Loucy (cell line): ENCODE data around the gene C14orf180.

Experiments
- H2AFZ ChIP-seq: fragments of 200-600 bp; sonication (generic); 2 replicates; pipeline ENCODE4 v1.6.0; 2016; ENCODE audit warnings: antibody characterized with exemption, mild to moderate bottlenecking, low read length, moderate library complexity
- H3F3A ChIP-seq: fragments of 200-600 bp; 2 replicates; pipeline ENCODE4 v1.6.0; 2016; ENCODE audit warnings: antibody characterized with exemption, low read depth, mild to moderate bottlenecking
- H3K27me3 ChIP-seq: fragments of 200-600 bp; sonication (generic); 2 replicates; pipeline ENCODE4 v1.6.1; 2014; ENCODE audit warnings: low read length, mild to moderate bottlenecking; ENCODE audit not compliant: insufficient read depth, poor library complexity, severe bottlenecking
- H3K36me3 ChIP-seq: fragments of 200-600 bp; sonication (generic); 2 replicates; pipeline ENCODE4 v1.6.1; 2016; ENCODE audit warnings: low read length; ENCODE audit not compliant: insufficient read depth
- H3K4me1 ChIP-seq: fragments of 200-600 bp; sonication (generic); 2 replicates; pipeline ENCODE4 v1.5.1; 2014; ENCODE audit warnings: low read length, mild to moderate bottlenecking; ENCODE audit not compliant: insufficient read depth, poor library complexity, severe bottlenecking
- H3K4me2 ChIP-seq: fragments of 200-600 bp; sonication (generic); 2 replicates; pipeline ENCODE4 v1.6.0; 2014; ENCODE audit warnings: antibody characterized with exemption, low read length, low read depth, mild to moderate bottlenecking; ENCODE audit not compliant: poor library complexity, severe bottlenecking
- H3K4me3 ChIP-seq: fragments of 200-600 bp; sonication (generic); 2 replicates; pipeline ENCODE4 v1.5.1; 2014; ENCODE audit warnings: low read length, mild to moderate bottlenecking, mixed read lengths; ENCODE audit not compliant: poor library complexity, severe bottlenecking
- H3K79me2 ChIP-seq: fragments of 200-600 bp; sonication (generic); 2 replicates; pipeline ENCODE4 v1.6.1; 2014; ENCODE audit warnings: low read length; ENCODE audit not compliant: insufficient read depth
- H3K9ac ChIP-seq: fragments of 200-600 bp; sonication (generic); 2 replicates; pipeline ENCODE4 v1.6.0; 2014; ENCODE audit warnings: mild to moderate bottlenecking, low read depth, low read length, moderate library complexity; ENCODE audit not compliant: poor library complexity, severe bottlenecking
- H3K9me2 ChIP-seq: fragments of 200-600 bp; sonication (generic); replicated peaks from 2 replicates; pipeline ENCODE4 v1.6.1; 2016; ENCODE audit warnings: low read depth, low read length, mixed read lengths
- H3K9me3 ChIP-seq: fragments of 200-600 bp; sonication (generic); 2 replicates; pipeline ENCODE4 v1.6.1; 2014; ENCODE audit warnings: mild to moderate bottlenecking, antibody characterized with exemption, low read length, low read depth; ENCODE audit not compliant: insufficient read depth
- H4K20me1 ChIP-seq: fragments of 200-600 bp; sonication (generic); 2 replicates; pipeline ENCODE4 v1.6.0; 2014; ENCODE audit warnings: antibody characterized with exemption, low read length, mild to moderate bottlenecking; ENCODE audit not compliant: insufficient read depth, poor library complexity, severe bottlenecking
- EZH2phosphoT487 ChIP-seq: fragments of 200-600 bp; IDR thresholded peaks from 2 replicates; pipeline ENCODE4 v1.6.1; 2018; ENCODE audit warnings: antibody characterized with exemption, mild to moderate bottlenecking, moderate library complexity, borderline replicate concordance
- TF ChIP-seq, protein P1 (sequence below): fragments of 200-600 bp; sonication (generic); conservative IDR thresholded peaks from 2 replicates; pipeline ENCODE4 v1.5.1; 2014; ENCODE audit warnings: mild to moderate bottlenecking, antibody characterized with exemption, low read length

C14orf180 gene

DNA sequence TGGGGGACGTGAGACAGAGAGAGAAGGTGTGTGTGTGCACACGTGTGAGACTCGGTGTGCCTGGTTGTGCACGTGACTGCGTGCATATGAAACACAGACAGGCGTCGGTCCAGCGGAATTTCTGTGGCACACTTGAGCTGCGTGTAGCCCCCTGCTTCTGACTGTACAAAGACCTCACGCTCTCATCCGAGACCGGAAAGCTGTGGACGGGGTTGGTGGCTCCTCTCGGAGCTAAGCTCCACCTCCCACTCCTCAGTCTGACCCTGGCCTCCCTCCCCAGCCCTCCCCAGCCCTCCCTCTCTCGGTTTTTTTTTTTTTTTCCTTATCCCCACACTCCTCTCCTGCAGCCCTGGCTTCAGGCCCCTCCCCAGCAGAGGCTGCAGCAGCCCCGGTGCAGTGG is 8.3 kb upstream of the C14orf180 start:
- H3K79me2 ChIP-seq = no peaks in the 10 kb centered on the region
- H4K20me1 ChIP-seq = no peaks in the 10 kb centered on the region
- H3F3A ChIP-seq = no peaks in the 10 kb centered on the region
- no peak for TF ChIP-seq EZH2phosphoT487
- TF ChIP-seq, protein P1, sequence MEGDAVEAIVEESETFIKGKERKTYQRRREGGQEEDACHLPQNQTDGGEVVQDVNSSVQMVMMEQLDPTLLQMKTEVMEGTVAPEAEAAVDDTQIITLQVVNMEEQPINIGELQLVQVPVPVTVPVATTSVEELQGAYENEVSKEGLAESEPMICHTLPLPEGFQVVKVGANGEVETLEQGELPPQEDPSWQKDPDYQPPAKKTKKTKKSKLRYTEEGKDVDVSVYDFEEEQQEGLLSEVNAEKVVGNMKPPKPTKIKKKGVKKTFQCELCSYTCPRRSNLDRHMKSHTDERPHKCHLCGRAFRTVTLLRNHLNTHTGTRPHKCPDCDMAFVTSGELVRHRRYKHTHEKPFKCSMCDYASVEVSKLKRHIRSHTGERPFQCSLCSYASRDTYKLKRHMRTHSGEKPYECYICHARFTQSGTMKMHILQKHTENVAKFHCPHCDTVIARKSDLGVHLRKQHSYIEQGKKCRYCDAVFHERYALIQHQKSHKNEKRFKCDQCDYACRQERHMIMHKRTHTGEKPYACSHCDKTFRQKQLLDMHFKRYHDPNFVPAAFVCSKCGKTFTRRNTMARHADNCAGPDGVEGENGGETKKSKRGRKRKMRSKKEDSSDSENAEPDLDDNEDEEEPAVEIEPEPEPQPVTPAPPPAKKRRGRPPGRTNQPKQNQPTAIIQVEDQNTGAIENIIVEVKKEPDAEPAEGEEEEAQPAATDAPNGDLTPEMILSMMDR = no peak
- no peak overlapping the region for H2AFZ ChIP-seq
- no peak overlapping the region for H3K4me2 ChIP-seq
- no peaks in the 10 kb centered on the region for H3K4me1 ChIP-seq
- no peaks in the 10 kb centered on the region for H3K9me2 ChIP-seq
- no peaks in the 10 kb centered on the region for H3K9me3 ChIP-seq
- no peaks in the 10 kb centered on the region for H3K27me3 ChIP-seq
- no peaks in the 10 kb centered on the region for H3K36me3 ChIP-seq
- no peak overlapping the region for H3K4me3 ChIP-seq
- H3K9ac ChIP-seq = no peak overlapping the region

DNA sequence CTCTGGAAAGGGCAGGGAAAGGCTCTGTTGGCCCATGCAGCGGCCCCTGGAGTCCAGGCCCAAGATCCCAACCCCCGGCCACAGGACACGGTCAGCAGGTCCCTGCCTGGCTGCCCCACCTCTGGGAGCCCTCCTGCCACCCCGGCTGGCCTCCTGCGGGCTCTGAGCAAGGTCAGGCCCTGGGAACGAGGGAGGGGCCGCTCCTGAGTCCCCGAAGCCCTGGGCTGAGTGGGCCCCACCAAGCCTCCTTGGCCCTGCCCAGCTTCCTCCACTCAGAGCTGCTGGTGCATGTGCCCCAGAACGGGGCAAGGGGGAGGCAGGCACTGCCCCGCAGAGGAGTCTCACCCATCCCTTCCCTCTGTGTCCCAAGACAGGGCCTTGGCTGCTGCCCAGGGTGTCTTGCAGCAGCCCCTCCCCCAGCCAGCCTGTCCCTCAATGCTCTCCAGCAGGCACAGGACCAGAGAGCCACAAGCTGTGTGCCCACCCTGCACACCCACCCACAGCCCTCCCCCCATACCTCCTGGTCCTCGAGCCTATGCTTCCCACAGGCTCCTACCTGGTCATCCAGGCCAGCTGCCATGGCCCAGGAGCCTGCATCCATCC is 7.4 kb upstream of the C14orf180 start:
- Histone ChIP-seq H3F3A (no peaks in the 10 kb centered on the region), H3K9me3 (no peaks in the 10 kb centered on the region), H3K36me3 (no peaks in the 10 kb centered on the region), H3K4me3 (no peak overlapping the region), H3K9ac (no peak overlapping the region), H3K4me2 (no peak overlapping the region), H4K20me1 (no peaks in the 10 kb centered on the region), H3K79me2 (no peaks in the 10 kb centered on the region), H2AFZ (no peak overlapping the region), H3K27me3 (no peaks in the 10 kb centered on the region), H3K4me1 (no peaks in the 10 kb centered on the region), H3K9me2 (no peaks in the 10 kb centered on the region)
- TF ChIP-seq, protein P1 = no peak
- no peak for TF ChIP-seq EZH2phosphoT487

DNA sequence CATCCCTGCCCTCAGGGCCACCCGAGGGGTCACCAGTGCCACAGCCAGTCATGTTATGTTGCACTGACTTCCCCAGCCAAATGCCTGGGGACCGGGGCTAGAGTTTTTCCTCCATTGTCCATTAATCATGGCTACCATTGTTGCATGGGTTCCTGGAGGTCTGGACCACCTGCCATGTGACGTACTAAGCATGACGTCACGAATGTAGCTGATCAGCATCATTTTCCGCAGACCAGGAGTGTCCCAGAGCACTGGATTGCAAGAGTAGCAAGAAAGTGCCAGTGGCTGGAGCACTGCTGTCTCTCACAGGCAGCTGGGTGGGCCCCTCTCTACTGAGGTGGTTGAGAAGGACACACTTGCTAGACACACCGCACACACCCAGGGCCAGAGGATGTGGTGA is 6.9 kb upstream of the C14orf180 start:
- H3K27me3 ChIP-seq = no peaks in the 10 kb centered on the region
- no peaks in the 10 kb centered on the region for H3K9me2 ChIP-seq
- no peak for TF ChIP-seq EZH2phosphoT487
- TF ChIP-seq, protein P1 = no peak
- no peak overlapping the region for H3K4me3 ChIP-seq
- H2AFZ ChIP-seq = no peak overlapping the region
- H3K9ac ChIP-seq = no peak overlapping the region
- H4K20me1 ChIP-seq = no peaks in the 10 kb centered on the region
- no peaks in the 10 kb centered on the region for H3F3A ChIP-seq
- H3K79me2 ChIP-seq = no peaks in the 10 kb centered on the region
- no peaks in the 10 kb centered on the region for H3K36me3 ChIP-seq
- no peaks in the 10 kb centered on the region for H3K4me1 ChIP-seq
- no peak overlapping the region for H3K4me2 ChIP-seq
- no peaks in the 10 kb centered on the region for H3K9me3 ChIP-seq
